Activated CD4-positive, alpha-beta T cell treated with anti-CD3 and anti-CD28 coated beads, Interleukin-10, Interleukin-2, amounts not matched to agents 100 ng/mL and 50 ng/mL, durations not matched to agents 16 hours and 8 hours (primary cell): ENCODE data around the gene EHBP1L1.

Experiments
- DNase-seq: peaks from one replicate; pipeline ENCODE4 v3.0.0-alpha.2; 2020

EHBP1L1 gene

DNA sequence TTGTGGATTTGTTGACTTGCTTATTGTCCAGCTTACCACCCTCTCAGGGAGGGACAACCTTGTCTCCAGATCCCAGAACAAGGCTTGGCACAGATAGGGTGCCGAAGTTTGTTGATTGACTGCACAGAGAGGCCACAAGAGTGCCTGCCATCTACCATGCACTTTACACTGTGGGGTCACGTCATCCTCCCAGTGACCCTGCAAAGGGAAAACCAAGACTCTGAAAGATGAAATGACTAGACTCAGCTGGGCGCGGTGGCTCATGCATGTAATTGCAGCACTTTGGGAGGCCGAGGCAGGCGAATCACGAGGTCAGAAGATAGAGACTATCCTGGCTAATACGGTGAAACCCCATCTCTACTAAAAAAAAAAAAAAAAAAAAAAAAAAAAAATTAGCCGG lies 13.1 kb upstream of the EHBP1L1 start:
- DNase-seq = no peak

DNA sequence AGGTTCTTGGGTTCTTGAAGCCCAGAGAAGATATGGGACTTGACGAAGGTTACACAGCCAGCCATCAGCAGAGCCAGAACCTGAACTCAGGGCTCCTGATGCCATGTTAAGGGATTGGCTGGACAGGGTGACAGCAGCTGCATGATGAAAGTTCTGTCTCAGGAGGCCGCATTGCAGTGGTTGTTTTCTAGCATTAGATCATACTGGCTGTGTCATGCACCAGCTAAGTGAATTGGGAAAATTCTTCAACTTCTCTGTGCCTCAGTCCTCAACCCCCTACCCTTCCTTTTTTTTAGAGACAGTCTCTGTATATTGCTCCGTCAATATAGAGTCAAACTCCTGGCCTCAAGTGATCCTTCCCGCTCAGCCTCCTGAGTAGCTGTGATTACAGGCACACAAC lies 12.3 kb upstream of the EHBP1L1 start:
- no peak for DNase-seq

DNA sequence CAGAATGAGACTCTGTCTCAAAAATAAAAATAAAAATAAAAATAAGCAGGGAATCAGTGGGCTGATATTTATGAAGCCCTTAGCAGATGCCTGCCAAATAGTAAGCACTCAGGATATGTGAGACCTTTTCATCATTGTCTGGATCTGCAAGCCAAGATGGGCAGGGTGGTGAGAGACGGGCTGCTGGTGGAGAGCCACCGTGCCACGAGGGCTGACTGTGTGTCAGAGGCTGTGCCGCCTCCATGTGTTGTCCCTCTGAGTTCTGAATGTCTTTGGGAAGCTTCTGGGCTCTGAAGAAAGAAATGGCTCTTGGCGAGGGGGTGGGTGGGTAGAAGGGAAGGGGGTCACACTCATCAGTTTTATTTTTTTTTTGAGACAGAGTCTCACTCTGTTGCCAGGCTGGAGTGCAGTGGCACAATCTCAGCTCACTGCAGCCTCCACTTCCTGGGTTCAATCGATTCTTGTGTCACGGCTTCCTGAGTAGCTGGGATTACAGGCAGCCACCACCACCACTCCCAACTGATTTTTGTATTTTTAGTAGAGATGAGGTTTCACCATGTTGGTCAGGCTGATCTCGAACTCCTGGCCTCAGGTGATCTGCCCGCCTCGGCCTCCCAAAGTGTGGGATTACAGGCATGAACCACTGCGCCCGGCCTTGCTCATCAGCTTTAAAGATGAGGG lies 10.8 kb upstream of the EHBP1L1 start:
- DNase-seq = peak; percentile 45

DNA sequence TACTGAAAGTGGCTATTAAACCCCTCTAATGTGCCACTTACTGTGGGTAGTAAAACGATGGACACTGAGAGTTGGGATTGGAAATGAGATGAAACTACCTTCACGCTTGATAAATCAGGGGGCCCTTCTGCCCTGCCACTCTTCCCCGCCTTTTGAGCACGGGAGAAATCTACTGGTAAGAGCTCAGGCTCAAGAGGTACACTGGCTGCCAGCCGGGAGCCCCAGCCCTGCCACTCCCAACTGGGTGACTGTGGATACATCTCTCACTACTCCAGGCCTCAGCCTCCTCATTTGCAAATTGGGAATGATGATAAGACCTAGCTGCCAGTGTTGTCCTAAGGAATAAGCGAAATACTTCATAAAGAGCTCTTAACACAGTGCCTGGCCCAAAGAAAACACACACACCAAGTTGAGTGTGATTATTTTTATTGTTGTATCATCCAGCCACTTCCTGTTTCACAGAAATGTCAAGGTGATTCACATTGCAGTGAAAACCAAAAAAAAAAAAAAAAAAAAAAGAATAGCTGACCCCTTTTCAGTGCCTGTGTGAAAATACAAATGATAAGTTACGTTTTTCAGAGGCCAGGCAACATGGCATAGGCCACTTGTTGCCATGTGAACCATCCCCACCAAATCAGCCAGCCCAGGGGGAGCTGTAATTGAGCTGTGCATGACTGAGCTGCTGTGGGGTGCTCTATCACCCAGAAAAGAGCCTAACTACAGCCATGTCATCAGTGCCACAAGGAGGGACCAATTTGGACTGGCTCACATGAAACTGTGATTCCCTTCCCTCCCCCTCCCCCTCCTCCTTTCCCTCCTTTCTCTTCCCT lies 10.0 kb upstream of the EHBP1L1 start:
- DNase-seq = peak; percentile 44

DNA sequence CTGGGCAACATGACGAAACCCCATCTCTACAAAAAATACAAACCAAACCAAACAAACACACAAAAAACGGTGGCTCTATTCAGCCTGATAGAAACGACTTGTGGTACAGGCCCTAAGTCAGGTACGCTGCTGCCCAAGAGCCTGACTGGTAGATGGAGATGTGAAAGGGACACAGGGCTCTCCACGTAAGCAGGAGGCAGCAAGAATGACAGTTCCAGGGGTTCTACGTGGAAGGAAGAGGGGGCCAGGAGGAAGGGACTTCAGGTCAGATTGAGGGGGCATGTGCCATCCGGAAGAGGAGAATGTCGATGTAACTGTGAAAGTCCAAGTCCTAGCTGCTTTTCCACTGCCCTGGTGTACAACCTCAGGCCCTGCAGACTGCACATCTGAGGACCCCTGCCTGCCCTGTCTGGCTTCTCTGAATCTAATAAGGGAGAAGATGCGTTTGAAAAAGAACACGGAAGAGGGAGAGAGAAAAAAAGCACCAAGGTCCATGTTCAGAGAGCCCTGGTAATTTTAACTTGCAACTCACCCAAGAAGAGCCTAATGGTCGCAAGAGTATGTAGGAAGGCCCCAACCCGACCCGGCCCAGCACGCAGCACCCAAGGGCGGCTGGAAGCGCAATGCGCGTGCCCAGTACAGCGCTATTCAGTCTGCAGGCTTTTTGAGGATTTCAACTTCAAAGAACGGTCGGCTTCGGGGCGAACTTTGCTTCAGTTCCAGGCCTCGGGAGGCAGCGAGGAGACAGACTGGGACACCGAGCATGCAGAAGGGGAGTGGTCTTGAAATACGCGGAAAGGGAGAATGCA lies 6.5 kb upstream of the EHBP1L1 start:
- DNase-seq = no peak

DNA sequence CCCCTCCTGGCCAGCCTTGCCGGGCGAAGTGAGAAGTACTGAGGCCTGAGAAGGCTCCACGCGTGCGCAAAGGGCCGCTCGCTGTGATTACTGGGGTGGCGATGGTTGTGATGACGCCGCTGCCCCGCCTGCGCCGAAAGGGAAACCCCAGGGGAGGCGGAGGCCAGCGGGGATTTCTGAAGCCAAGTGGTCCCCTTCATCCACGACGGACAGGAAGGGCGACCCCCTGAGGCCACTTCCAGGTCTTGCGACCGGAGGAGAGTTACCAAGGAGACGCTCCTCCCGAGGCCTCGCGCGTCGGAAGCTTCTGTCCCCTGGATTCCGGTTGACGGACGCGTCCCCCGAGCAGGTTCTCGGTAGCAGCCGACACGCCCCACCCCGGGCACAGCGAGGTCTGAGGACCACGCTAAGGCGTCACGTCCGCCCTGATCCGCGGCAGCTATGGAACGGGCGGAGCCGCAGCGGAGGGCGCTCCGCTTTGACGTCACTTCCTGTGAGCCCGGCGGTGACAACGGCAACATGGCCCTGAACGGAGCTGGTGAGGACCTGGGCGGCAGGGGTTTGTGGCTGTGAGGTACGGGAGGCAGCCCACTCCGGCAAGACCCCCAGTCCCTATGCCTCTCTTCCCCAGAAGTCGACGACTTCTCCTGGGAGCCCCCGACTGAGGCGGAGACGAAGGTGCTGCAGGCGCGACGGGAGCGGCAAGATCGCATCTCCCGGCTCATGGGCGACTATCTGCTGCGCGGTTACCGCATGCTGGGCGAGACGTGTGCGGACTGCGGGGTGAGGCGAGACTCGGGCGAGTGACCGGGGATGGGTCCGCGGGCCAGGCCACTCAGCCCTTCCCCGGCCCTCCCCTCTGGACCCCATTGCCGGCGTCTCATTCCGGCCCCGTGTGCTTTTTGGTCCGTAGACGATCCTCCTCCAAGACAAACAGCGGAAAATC lies 5.6 kb upstream of the EHBP1L1 start, which contains the start of gene ZNRD2:
Gene ZNRD2, plus strand, starts transcription at position 505 of the 946 bp plus-strand sequence. Its CDS starts 15 bp downstream, at position 520.
- DNase-seq = peak; percentile 100

DNA sequence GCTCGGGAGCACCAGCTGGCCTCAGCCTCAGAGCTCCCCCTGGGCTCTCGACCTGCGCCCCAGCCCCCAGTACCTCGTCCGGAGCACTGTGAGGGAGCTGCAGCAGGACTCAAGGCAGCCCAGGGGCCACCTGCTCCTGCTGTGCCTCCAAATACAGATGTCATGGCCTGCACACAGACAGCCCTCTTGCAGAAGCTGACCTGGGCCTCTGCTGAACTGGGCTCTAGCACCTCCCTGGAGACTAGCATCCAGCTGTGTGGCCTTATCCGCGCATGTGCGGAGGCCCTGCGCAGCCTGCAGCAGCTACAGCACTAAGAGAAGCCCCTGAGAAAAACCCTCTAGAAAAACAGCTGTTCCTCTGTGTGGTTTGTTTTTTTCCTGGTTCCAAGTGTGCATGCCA lies 4.4 kb upstream of the EHBP1L1 start:
- no peak for DNase-seq

DNA sequence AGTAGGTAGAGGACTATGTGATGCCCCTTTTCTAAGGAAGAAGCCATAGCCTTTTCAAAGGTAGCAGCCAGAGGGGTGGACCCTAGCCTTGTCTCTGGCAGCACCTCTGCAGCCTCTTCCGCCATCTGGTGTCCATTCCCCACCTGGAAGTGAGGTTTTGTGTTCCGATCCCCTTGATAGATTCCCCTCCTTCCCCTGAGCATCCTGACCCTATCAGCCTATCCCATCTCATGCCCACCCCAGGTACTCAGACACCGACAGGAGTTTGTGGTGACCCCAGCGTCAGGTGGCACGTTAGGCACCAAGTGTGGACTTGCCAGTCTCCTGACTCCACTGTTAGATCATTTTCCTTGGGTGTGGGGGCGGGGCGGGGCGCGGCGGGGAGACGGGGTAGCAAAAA lies 3.9 kb upstream of the EHBP1L1 start:
- peak; percentile 41 for DNase-seq

DNA sequence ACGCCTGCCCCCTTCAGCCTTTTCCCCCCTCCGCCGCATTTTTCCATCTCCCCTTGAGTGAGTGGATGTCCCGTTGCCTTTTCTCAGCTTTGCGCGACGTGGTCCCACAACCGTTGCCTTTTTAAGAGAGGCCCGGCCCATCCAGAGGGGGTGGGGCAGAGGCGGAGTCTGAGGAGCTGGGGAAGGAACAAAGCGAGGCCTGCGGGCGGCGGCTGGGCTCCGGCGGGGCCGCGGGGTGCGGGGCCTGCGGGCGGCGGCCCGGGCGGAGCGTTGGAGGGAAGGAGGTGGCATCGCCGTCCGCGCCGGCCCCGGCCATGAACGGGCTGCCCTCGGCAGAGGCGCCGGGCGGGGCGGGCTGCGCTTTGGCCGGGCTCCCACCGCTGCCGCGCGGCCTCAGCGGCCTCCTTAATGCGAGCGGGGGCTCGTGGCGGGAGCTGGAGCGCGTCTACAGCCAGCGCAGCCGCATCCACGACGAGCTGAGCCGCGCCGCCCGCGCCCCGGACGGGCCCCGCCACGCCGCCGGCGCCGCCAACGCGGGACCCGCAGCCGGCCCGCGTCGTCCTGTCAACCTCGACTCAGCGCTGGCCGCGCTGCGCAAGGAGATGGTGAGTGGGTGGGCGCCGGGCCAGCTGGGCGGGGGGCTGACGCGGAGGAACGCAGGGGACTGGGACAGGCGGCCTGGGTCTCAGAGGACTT lies 3.3 kb upstream of the EHBP1L1 start, which contains the start of gene FAM89B:
Gene FAM89B, plus strand, starts transcription at position 183 of the 696 bp plus-strand sequence. Its CDS starts 132 bp downstream, at position 315.
- peak; percentile 91 for DNase-seq

DNA sequence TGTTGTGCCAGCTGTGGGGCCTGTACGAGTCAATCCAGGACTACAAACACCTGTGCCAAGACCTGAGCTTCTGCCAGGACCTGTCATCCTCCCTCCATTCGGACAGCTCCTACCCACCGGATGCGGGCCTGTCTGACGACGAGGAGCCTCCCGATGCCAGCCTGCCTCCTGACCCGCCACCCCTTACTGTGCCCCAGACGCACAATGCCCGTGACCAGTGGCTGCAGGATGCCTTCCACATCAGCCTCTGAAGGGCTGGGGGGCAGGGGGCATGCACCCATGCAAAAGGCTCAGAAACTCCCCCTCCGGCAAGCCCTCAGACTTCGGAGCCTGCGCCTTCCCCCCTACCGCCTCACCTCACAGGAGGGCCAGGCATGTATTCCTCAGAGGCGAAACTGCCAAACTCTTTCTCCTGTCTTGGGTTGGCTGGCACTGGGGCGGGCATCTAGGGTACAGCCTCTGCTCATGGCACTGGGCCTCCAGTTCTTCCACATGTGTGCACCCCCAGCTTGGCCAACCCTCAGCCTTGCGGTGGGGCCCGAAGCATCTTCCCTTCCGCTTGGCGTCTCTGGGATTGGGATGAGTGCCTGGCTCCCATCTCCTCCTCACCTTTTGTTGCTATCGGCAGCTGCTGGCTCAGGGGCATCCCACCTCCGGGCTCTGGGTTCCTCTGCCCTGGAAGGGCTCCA lies 2.3 kb upstream of the EHBP1L1 start:
- peak; percentile 42 for DNase-seq

DNA sequence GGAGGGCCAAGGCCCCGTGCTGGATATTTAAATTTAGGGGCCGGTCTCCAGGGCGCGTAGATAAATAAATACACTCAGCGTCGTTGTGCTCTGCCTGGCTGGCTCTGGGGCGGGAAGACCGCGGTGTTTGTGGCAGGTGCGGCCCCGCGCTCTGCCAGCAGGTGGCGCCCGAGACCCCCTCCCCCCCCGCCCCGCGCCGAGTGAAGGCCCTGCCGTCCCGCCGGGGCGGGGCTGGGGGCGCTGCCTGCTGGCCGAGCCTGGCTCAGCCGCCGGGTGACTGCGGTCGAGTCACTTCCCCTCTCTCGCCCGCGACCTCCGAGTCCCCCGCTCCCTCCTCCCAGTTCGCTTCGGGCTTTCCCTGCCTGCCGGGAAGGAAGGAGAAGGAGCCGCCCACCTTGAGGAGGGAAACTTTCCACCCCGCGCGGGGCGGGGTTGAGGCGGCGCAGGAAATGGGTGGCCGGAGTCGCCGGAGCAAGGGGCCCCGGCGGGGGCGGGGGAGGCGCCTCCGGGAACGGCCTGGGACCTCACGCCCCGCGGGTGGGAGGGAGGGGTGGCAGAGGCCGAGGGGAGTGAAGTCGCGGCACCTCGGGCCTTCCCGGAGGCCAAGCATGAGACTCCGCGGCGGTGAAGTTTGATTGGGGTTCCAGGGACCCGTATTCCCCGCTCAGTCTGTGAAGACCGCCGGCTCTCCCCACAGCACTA lies 1.6 kb upstream of the EHBP1L1 start:
- DNase-seq = peak; percentile 98

DNA sequence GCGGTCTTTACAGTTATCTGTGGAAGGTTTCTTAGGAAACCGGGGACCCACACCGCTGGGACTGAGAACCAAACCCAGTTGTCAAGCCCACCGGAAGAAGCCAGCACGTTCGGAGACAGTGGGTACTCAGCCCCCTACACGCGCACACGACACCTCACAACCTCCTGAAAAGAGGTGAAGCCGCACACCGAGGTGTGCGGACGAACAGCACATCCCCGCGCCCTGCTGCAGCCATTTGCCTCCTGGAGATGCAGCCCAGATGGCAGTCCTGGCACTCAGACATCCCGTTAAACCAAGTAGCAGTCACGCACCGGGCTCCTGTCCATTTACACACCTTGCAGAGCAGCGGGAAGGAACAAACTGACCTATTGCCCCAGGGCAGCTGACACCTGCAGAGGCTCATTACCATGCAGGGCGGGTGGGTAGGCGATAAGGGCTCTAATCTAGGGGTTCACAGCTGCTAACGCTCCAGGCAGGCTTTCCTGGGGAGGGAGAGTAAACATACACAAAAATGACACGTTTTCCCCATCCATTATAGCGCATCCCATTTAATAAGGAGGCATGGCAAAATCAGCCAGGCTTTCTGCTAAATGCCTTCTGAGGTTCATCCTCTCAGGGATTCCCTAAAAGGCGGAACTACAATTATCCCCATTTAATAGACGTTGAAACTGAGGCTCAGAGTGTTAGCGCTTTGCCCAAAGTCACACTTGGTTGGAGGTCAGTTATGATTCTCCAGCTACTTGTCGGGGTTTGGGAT lies 864 bp upstream of the EHBP1L1 start:
- DNase-seq = no peak

DNA sequence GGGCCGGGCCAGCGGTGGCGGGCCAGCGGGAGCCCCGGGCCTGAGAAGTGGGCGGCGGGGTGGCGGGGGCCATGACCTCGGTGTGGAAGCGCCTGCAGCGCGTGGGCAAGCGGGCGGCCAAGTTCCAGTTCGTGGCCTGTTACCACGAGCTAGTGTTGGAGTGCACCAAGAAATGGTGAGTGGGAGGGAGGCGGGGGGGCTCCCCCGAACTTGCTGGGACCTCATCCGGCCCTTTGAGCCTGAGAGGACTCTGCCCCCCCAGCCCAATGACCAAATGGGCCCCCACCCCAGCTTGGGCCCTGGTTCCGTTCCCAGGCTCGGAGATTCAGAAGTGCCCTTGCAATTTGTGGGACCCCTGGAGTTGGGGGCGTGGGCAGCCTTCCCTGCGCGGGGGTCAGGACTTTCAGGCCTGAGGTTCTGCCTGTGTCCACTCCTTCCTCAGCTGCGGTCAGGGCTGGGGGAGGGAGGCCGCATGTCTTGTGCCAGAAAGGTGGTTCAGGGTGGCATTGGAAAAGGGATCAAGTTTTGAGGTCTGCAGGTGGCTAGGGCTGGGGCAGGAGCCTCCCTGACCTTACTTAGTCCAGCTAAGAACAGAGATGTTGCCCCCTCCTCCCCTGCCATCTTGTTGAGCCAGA lies 496 bp downstream of the EHBP1L1 start:
- no peak for DNase-seq

DNA sequence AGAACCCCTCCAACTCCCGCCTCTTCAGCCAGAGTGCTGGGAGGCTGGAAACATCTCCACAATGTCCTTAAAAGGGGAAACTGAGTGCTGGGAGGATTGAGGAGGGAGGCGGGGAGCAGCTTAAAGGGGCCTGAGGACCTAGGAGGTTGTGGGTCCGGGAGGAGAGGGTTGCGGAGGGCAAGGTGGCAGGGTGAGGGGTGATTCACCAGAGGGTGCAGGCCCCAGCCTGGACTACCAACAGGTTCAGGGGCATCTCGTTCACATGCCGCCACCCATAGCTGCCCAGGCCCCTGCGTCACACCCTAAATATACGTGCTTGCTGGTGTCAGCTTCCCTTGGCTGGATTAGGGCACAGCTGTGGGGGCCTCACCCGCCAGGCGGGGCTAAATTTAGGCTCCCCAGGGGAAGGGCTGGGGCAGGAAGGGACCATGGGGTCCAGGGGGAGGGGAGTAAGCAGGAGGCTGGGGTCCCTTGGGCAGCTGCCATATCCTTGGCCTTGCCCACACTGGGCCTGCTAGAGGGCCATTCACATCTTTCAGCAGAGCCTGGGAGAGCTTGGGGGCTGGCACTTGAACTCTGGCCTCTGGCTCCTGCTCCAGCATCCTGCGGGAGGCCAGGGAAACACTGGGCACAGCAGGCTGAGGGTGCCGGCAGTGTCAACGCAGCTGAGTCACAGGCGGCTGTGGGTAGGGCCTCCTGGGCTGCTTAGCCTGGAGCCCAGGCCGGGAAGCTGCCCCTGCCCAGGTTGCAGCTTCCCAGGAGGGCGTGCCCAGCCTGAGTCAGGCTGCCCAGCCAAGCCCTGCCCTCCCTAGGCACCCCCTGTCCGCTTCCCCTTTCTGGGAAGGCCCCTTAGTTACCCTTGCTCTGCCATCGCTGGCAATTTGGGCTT lies 1.3 kb downstream of the EHBP1L1 start:
- DNase-seq = peak; percentile 45

DNA sequence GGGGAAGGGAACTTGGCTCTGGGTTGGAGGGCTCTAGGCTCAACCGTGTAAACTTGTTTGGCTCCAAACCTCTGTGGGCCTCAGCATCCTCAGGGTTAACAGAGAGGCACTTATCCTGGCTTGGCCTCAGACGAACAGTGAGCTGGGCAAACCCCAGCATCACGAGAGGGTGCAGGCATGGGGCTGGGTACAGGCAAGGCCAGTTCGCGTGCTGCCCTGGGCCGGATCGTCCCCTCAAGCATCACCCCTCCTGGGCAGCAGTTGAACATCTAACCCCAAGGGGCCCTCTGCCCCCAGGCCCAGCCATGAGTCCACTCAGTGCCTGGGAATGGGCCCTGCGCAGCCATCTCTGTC lies 1.9 kb downstream of the EHBP1L1 start:
- DNase-seq = no peak

DNA sequence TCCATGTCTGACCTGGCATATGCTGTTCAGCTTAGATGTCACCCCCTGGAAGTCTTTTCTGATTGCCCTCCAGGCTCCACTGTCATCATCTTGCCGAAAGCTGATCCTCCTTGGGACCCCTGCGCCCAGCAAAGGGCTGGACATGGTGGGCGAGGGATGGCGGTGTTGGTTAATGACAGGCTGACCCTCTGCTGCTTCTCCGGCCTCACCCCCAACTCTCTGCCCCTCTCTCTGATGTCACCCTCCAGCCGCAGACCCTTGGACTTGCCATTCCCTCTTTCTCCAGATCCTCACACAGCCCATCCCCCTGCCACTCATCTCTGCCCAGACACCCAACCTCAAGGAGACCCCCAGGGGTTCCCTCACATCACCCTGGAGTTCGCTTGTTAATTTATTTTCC lies 2.3 kb downstream of the EHBP1L1 start:
- DNase-seq = no peak

DNA sequence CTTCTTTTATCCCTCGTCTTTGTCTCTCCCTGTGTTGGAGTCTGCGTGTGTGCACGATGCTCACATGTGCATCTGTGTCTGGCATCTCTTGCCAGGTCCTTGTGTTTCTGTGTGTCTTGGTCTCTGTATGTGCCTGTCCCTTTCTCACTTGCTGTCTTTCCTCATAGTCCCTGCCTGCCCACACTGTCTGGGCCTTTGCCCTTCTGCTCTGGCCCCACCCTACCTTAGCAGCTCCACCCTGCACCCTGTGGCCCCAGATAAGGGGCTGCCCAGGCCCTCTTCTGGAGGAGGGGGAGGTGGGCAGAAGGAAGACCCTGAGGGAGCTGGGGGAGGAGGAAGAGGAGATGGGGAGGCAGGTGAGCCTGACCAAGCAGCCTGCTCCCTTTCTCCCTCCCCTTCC lies 2.8 kb downstream of the EHBP1L1 start:
- no peak for DNase-seq

DNA sequence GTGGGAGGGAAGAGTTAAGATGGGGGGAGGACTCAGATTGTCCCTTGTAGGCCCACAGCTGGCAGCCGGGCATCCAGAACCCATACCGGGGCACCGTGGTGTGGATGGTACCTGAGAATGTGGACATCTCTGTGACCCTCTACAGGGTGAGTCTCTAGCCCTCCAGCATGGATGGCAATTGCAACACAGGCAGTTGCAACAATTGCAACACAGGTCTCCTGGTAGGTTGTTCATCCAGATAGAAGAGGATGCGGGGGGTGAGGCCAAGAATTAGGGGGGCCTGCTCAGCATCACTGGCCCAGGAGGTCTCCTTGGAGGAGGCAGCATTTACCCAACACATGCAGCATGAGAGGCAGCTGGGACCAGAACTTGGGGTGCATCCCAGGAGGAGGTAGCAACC lies 3.4 kb downstream of the EHBP1L1 start:
- DNase-seq = no peak
